GM18520 (cell line): Measurements from ENCODE around the gene RAB8A.

ENCODE experiments used
- ATAC-seq: cut with Tn5 transposase; IDR thresholded peaks from one replicate; pipeline ENCODE4 v1.9.1; 2021; ENCODE audit not compliant: unreplicated experiment

Gene RAB8A

GRCh38 chr19:16106121-16106520, 5.6 kb upstream of the RAB8A start:
- no peak for ATAC-seq

DNA sequence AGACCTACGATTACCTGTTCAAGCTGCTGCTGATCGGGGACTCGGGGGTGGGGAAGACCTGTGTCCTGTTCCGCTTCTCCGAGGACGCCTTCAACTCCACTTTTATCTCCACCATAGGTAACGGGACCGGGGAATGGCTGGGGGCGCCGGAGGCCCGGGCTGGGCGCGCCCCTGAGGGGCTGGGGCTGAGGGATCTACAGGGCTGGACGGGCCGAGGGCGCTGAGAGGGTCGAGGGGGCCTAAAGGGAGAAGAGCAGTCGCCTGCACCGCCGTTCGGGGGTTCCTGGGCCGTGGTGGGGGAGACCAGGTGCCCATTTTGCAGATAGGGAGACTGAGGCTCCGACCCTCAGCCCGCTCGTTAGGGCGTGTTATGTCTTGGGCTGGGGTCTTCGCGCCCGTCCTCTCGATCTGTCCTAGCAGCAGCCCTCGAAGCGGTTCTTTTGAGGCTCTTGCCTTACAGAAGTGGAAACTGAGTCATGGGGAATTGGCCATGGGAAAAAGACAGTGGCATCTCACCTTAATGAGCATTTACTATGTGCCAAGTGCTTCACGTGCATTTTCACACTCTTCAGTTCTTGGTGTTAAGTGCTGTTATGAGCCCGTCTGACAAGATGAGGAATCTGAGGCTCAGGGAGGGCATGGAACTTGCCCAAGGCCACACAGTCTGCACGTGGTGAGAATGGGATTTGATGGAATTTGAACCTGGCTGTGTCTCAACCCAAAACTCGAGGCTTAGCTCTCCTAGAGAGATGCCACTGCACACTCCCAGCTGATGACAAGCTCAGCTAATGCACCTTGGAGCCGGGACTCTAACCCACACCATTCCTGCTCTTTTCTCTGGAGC, 442 bp downstream of the RAB8A start:
- ATAC-seq: no peak

DNA sequence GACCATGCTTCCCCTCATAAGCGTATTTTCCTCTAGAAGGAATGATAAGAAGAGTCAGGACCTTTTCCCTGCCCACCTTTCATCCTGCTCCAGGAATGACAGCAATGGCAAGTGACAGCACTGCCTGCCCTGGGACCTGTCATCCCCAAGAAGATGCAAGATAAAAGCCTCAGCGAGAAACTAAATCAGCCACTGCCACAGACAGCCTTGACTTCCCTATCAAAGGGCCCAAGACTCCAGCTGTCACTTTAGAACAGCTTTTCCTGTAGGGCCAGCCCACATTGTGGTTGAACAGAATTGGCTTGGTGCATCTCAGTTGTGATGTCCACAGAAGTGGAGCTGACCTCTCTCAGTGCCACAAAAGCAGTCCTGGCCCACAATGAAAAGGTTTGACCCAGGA, 1.1 kb downstream of the RAB8A start:
- no peak for ATAC-seq

DNA sequence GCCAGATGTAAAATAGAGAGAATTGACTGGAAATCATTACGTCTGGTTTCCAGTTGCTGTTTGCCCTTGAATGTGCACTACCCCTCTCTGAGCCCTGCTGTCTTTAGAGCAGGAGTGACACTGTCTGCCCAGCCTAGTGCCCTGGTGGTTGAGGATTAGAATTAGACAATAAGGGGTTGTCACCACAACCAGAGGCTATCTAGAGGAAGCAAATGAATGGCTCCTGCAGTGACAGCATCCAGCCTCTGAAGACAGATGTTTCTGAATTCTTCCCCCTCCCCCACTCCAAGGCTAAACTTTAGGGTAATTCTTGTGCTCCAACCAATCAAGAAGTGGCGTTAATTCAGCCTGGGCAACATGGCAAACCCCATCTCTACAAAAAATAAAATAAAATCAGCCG, 2.0 kb downstream of the RAB8A start:
- no peak for ATAC-seq

DNA sequence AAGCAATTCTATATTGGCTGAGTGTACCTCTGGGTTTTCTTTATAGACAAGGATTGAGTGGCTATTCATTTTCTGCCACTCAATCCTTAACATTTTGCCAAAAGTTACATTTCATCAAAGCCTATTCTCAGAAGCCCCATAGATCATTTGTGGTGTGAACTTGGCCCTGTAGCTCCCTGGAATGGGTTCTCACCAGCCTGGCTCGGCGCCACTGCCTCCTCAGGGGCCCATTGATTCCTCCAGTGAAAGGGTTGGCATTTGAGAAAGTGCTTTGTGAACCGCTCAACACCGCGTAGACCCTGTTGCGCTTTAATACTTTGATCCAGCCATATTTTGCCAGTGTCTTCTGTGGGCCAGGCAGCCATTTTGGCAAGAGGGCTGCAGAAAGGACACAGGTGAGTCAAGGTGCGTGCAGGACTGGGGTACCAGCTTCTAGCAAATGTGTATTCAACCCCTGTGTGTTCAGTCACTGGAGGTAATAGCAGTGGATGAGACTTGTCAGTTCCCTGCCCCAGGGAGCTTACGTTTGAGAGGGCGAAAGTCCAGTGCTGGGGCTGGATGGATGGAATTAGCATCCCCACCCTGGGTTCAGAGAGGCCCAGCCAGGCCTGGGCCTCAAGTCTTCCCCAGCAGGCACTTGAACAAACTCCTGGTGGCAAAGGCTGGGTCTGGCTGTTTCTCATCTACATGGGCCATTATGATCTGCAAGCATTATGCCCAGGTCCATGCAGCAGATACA, 3.8 kb downstream of the RAB8A start:
- no peak for ATAC-seq

- no peak for ATAC-seq
Observed at GRCh38 chr19:16116067-16116466, 4.4 kb downstream of the RAB8A start.

GRCh38 chr19:16117594-16118033, 5.9 kb downstream of the RAB8A start:
- ATAC-seq: no peak

- peak; percentile 70 for ATAC-seq
Observed at GRCh38 chr19:16118489-16119033, 6.9 kb downstream of the RAB8A start.

DNA sequence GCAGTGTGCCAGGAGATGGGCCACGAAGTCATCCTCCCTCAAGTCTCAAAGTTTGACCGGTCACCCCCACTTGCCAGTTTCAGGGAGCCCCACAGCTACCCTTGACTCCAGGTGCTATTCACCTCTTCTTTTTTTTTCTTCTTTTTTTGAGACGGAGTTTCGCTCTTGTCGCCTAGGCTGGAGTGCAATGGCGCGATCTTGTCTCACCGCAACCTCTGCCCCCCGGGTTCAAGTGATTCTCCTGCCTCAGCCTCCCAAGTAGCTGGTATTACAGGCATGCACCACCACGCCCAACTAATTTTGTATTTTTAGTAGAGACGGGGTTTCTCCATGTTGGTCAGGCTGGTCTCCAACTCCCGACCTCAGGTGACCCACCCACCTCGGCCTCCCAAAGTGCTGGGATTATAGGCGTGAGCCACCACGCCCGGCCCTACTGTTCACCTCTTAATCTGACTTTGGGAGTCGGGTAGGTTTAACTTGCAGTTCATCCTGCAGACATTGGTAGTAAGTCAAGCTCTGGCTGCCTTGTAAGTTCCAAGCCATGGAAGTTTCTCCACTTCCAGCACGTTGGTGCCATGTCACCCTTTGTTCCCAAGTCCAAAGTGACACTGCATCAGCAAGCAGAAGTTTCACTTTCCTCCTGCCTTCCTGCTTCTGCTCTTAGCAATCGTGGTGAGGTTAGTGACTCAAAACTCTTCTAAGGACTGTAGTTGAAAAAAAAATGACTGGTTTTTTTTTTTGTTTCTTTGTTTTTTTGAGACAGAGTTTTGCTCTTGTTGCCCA, 7.6 kb downstream of the RAB8A start:
- ATAC-seq: peak; percentile 25

GRCh38 chr19:16121141-16121540, 9.5 kb downstream of the RAB8A start:
- no peak for ATAC-seq

- ATAC-seq: no peak
Observed at GRCh38 chr19:16121967-16122366, 10.3 kb downstream of the RAB8A start.

DNA sequence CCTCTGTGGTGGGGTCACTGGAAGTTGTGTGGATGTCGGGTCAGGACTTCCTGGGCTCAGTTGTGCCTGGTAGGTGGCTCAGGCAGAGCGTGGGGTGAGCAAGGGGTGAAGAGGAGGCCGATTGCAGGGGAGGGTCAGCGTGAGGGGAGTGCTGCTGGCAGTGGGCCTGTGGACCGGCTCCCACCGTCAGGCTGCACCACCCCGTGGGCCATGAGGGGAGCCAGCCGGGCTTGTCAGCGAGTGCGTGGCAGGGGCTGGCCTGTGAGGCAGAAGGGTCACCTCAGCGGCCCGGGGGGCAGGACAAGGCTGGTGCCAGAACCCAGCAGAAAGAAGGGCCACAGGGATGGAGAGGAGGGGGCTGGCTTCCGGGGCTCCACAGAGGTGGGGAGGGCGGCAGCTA, 13.3 kb downstream of the RAB8A start:
- ATAC-seq: no peak

DNA sequence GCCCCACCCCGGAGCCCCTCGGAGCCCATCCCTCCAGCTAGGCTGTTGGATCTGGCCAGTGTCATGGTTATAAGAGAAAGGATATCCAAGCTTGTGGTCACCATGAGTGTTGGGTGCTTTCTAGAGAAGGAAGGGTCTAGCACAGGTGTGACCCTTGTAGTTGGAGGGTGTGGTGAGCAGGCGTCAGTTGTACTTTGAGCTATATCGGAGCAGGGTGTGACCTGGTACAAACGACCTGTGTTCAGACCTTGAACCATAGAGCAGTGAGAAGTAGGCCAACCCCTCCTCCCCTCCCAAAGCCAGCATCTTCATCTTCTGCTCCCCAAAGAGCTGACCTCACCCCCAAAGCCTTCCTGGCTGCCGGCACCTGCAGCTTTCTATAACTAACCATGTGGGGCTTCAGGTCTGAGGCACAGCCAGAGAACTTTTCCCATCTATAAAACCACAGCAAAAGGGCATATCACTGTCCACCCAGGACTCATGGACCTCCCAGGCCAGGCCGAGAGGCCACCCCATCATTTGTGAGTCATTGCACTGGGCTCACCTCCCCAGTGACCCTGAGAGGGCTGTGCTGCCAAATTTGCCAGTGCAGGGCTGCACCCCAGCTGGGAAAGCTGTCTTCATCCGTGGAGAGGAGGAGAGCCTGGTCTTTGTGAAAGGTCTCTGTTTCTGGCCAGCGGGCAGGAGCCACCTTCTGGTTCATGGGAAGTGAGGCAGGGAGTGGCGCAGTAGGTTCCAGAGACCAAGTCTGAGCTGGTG, 14.2 kb downstream of the RAB8A start:
- ATAC-seq: no peak

DNA sequence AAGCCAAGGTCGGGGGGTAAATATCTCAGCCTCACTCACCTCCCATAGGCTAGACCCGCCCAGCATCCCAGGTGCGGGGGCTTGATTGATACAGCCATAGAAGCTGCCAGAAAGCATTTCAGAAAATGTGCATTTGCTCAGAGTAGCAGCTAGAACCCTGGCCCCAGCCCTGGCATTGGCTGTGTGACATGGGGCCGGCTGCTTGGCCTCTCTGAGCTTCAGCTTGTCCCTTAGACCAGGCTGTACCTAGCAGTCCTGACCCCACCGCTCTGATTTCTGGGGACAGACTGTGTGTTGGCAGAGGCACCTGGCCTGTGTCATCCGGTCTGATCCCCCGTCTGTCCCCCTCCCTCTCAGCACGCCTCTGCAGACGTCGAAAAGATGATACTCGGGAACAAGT, 15.4 kb downstream of the RAB8A start:
- no peak for ATAC-seq

- no peak for ATAC-seq
Observed at GRCh38 chr19:16127776-16128371, 16.2 kb downstream of the RAB8A start.

GRCh38 chr19:16131648-16132047, 20.0 kb downstream of the RAB8A start:
- ATAC-seq: no peak

- ATAC-seq: no peak
Observed at GRCh38 chr19:16133818-16134217, 22.1 kb downstream of the RAB8A start.

DNA sequence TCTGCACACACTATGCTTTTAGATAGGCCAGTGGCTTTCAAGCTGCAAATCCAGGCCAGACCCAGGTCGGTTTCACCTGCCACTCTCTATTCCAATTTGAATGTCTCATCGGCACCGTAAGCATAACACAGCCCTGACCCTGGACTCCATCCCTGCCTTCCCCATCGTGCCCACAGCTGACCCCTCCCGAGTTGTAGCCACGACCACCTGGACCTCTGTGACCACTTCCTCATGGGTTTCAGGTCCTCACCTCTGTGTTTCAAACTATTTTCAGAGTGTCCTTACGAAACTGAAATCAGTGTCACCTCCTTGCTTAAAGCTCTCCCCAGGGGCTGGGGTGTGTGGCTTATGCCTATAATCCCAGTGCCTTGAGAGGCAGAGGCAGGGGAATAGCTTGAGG, 22.8 kb downstream of the RAB8A start:
- ATAC-seq: no peak

DNA sequence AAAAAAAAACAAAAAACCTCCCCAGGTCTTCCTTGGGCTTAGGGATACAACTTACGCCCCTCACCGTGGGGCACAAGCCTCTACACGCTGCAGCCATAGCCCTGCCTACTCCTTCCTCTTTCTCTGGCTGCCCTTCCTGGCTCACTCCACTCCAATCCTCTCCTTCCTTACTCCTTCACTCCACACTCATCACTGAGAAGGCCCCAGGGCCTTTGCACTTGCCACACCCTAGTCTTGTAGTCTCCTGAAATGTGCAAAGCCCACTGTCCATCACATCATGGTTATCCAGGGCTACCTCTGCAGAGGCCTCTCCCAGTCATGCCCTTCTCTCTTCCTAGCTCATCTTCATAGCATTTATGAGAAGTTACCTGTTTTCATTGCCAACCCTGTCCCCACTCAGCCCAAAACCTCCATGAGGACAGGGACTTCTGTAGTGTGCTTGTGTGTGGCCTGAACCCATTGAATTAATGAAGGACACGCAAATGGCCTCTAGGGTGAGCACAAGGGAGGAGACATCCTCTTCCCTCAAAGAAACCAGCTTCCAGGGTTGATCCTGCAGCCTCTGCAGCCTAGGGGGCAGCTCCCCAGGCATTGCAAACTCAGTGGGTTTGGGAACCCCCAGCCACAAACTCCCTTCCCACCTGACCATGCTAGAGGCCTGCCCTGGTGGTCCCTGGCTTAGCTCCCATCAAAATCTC, 23.9 kb downstream of the RAB8A start:
- ATAC-seq: no peak
